ENCODE data around the gene TARP.
"Not testable (repeated sequence)": the region's sequence is repeated elsewhere in the genome, so short reads cannot be mapped to it uniquely, and the experiment has no call there.

TARP gene

DNA sequence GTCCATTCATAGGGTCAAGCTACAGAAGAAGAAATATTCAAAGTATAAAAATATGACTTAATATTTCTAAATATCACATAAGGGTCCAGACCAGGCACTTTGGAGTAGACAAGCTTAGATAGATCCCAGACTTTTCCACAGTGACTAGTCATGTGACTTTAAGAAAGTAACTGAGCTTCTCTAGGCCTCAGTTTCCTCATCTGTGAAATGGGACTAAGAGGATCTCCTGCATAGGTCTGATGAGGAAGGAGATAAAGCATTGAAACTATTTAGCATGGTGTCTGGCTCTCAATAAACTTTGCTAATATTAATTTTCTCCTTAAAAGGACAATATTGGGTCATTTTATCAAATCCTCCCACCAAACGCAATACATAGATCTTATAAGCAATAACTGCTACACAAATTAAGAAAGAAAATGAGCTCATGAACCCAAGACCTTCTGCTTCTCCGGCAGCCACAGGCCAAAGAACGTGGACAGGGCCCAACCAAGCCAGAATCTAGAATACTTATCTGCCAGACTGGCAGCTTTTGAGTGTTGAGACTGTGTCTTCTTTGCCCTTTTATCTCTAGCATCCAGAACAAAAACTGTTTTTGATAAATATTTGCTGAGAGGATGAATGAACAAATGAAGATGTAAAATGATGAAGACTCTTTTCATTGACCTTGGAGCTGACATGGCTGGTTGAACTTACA lies 1.6 kb upstream of the TARP start:
- no peak for DNase-seq
- no peaks in the 10 kb centered on the region for H3K9me3 ChIP-seq
- H3K27ac ChIP-seq = peak overlapping the region in 1 of 12 donors; percentile 46
- intact Hi-C loops (cut with DNase I) = no loop called here
- H3K27me3 ChIP-seq = no peaks in the 10 kb centered on the region
- H3K4me1 ChIP-seq = no peaks in the 10 kb centered on the region
- no peak for TF ChIP-seq POLR2A (IDR thresholded peaks at IDR 0.05)
- TF ChIP-seq CTCF (IDR thresholded peaks at IDR 0.05) = no peak
- no peaks in the 10 kb centered on the region for H3K36me3 ChIP-seq
- H3K4me3 ChIP-seq = peak overlapping the region in 1 of 12 donors; percentile 19
- 86 to 93% (median 89%) methylated on average over 3 of the region's 3 CpGs for WGBS, 4 donors
- no peak for ATAC-seq

- DNase-seq (no peak), ATAC-seq (no peak)
- H3K4me1 ChIP-seq = no peaks in the 10 kb centered on the region
- H3K4me3 ChIP-seq = peak overlapping the region in 1 of 12 donors; percentile 19
- no peaks in the 10 kb centered on the region for H3K36me3 ChIP-seq
- TF ChIP-seq POLR2A (IDR thresholded peaks at IDR 0.05) (no peak), CTCF (IDR thresholded peaks at IDR 0.05) (no peak)
- H3K27me3 ChIP-seq = no peaks in the 10 kb centered on the region
- 78 to 84% (median 82%) methylated on average over 4 of the region's 4 CpGs for WGBS, 4 donors
- no peaks in the 10 kb centered on the region for H3K9me3 ChIP-seq
- H3K27ac ChIP-seq = peak overlapping the region in 1 of 12 donors; percentile 30
- intact Hi-C loops (cut with DNase I) = no loop called here
These were observed 1.1 kb upstream of the TARP start for GRCh38 chr7:38274486-38274885.

DNA sequence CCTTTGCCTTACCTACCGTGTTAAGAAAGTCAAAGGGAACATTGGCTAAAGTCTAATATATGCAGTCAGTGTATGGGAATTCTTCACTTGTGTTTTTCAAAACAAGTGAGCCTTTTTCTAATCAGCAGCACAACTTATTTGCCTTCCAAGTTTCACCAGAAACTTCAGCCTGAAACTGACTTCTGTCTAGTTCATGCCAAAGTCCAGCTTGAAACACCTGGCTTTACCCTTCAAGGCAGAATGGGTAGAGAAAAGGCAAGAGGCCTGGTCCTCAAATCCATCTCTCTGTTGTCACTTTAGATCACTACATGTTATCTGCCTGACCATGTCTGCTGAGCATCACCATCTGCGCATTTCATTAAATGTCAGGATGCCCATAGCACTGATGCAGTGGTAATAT lies 3.0 kb downstream of the TARP start:
- H3K27me3 ChIP-seq; H3K27ac ChIP-seq; H3K36me3 ChIP-seq; H3K4me3 ChIP-seq; intact Hi-C loops (cut with DNase I); ATAC-seq; H3K9me3 ChIP-seq; H3K4me1 ChIP-seq; DNase-seq: not testable (repeated sequence)
- 75 to 87% (median 81%) methylated on average over 1 of the region's 2 CpGs for WGBS, 4 donors

- H3K27me3 ChIP-seq; H3K4me3 ChIP-seq; H3K36me3 ChIP-seq; DNase-seq; ATAC-seq; H3K4me1 ChIP-seq; H3K27ac ChIP-seq; intact Hi-C loops (cut with DNase I); H3K9me3 ChIP-seq: not testable (repeated sequence)
- 68 to 86% (median 75%) methylated on average over 4 of the region's 4 CpGs for WGBS, 4 donors
These were observed 3.6 kb downstream of the TARP start for GRCh38 chr7:38269704-38270346.

DNA sequence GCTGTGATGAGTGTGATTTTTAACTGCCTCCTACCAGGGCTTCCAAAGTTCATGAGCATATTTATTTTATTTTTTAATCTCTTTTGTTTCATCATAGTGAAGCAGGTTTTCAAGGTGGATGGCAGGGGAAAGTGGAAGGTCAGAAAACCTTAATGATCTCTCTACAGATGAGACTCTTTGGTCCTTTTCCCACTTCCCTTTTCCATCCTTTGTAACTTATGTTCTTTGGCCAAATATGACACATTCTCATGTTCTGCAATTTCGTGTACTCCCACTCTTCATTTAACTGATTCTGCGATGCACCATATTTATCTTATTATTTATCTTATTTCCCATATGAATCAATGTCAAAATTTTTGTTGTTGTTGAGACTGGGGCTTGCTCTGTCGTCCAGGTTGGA lies 7.5 kb downstream of the TARP start:
- ATAC-seq; H3K27ac ChIP-seq; H3K9me3 ChIP-seq; H3K27me3 ChIP-seq; DNase-seq; H3K4me1 ChIP-seq; H3K4me3 ChIP-seq; intact Hi-C loops (cut with DNase I); H3K36me3 ChIP-seq: not testable (repeated sequence)
- 72 to 77% (median 74%) methylated on average over 3 of the region's 3 CpGs for WGBS, 4 donors

DNA sequence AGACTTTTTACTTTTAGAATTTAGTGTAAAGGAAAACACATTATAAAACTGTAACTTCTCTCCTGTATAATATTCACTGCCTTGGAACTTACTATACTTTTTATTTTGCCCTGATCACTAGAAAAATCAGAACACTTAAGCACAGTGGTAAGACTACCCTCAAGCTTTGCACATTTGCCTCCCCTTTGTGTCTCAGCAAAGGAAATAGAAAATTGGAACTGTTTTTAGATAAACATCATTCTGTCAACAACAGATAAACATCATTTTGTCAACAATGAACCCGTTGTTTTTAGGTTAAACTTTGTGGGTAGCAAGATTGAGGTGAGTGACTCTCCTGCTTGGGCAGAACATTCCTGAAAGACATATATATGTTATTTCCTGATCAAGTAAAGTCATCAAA lies 8.8 kb downstream of the TARP start:
- WGBS, 4 donors = 34 to 52% (median 43%) methylated on average over 1 of the region's 1 CpG
- ATAC-seq; intact Hi-C loops (cut with DNase I): not testable (repeated sequence)

GRCh38 chr7:38263274-38263673 lies 10.2 kb downstream of the TARP start:
- ATAC-seq; intact Hi-C loops (cut with DNase I); H3K36me3 ChIP-seq; H3K27me3 ChIP-seq; H3K9me3 ChIP-seq; H3K4me3 ChIP-seq; H3K4me1 ChIP-seq; H3K27ac ChIP-seq; DNase-seq: not testable (repeated sequence)
- 68 to 76% (median 72%) methylated on average over 1 of the region's 1 CpG for WGBS, 4 donors

More for the DNA sequence above, 8.8 kb downstream of the TARP start:
- H3K27me3 ChIP-seq, H3K27ac ChIP-seq, H3K9me3 ChIP-seq, H3K4me1 ChIP-seq, H3K4me3 ChIP-seq, H3K36me3 ChIP-seq, DNase-seq: not testable (repeated sequence)
